ENCODE data around the gene GPR31.

GPR31 gene

GRCh38 chr6:167137081-167137480 is 20.7 kb downstream of the GPR31 start:
- DNase-seq: no peak

DNA sequence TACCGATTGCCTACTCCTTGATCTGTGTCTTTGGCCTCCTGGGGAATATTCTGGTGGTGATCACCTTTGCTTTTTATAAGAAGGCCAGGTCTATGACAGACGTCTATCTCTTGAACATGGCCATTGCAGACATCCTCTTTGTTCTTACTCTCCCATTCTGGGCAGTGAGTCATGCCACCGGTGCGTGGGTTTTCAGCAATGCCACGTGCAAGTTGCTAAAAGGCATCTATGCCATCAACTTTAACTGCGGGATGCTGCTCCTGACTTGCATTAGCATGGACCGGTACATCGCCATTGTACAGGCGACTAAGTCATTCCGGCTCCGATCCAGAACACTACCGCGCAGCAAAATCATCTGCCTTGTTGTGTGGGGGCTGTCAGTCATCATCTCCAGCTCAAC is 21.4 kb downstream of the GPR31 start:
- peak; percentile 20 for DNase-seq

DNA sequence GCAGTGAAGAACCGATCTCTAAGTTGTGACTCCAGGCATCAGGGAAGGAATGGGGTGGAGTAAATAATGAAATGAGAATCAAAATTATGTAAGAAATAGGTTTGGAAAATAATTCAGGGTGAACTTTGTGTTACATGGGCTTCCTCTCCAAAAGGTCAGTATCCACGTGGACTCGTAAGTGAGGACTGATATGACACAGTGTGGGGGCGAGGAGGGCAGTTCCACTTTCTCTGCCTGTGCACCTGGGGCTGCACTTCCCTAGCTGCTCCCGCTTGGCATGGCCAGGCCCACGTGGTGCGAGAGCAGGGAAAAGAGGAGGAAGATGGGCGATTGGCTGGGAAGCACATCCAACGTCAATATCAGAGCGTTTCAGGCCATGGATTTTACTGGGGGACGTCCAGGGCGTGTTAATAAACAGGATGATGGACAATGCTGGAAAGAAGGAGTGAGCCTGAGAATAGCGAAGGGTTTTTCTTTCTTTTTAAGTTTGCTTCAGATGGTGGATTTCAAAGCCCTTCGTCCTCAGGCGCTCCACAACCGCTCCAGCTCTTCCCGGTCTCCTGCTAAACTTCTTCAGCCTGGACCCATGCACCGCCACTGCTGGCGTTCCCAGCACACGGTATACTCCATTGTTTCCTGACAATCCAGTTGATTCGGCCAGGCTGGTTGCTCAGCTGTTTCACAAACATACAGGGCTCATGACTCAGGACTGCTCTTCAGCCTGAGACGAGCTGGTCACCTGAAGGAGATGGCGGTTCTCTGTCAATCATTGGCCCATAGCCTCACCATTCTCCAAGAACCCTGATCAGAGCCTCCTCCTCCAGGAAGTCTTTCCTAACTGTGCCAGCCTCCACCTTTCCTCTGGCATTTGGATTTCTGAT is 23.1 kb downstream of the GPR31 start:
- DNase-seq: no peak

GRCh38 chr6:167130712-167131684 is 26.8 kb downstream of the GPR31 start:
- peak; percentile 38 for DNase-seq

GRCh38 chr6:167130008-167130677 is 27.6 kb downstream of the GPR31 start:
- DNase-seq: no peak

- DNase-seq: no peak
Observed at GRCh38 chr6:167129562-167129961, 28.2 kb downstream of the GPR31 start.

DNA sequence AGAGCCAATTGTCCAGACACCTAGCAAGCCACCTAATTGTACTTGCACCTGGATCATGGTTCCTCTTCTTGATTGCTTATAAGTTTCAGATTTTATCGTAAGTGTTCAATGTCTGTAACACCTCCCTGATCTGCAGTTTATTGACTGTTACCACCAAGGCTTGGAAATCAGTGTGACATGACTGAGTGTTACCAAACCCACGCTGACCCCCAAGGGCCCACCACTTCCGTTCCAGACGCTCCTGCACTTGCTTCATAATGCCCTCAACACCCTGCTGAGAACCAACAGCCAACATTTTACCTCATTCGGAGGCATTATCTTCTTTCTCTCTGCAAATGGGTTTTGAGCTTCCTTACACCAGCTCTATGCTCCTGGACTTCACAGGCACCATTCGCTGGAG is 28.6 kb downstream of the GPR31 start:
- DNase-seq: no peak

- DNase-seq: no peak
Observed at GRCh38 chr6:167127785-167128531, 29.8 kb downstream of the GPR31 start.

DNA sequence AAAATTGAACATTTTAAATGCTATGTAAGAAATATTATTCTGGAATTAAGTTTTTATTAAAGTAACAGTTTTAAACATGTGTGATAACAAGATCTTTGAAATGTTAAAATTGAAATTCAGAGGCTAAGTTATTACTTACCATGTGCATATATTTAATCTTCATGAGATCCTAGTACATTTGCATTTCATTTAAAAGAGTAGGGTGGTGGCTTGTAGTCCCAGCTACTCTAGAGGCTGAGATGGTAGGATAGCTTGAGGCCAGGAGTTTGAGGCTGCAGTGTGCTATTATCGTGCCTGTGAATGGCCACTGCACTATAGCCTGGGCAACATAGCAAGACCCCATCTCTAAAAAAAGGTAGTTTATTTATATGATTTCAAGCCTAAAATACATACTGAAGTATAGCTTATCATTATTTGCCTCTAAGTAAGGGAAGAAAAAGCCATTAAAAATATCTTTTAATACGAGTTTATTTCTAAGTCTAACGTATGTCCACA is 31.9 kb downstream of the GPR31 start:
- no peak for DNase-seq

DNA sequence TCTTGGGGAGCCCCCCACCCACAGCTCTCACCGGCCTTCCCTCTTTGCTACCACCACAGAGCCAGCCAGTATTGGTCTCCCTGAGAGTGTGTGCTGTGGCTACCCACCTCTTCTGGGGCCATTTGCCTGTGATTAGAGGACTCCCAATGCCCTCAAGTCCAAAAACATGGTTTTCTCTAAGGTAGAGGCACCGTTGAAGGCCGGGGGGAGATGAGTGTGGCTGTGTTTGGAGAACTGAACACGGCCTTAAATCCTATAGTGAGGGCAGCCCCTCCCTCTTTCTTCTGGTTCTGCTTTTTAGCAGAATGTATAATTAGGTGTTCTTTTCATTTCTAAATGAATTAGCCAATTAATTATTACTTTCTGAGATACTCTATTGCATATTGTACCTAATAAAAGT is 32.4 kb downstream of the GPR31 start:
- DNase-seq: no peak

- no peak for DNase-seq
Observed at GRCh38 chr6:167124753-167125152, 33.0 kb downstream of the GPR31 start.

- no peak for DNase-seq
Observed at GRCh38 chr6:167122827-167123657, 34.7 kb downstream of the GPR31 start, which contains the start of gene CCR6. Gene CCR6 (plus strand): TSS chr6:167123096. CDS start chr6:167136135, 13,039 bp downstream.

- DNase-seq: no peak
Observed at GRCh38 chr6:167122041-167122826, 35.5 kb downstream of the GPR31 start.

DNA sequence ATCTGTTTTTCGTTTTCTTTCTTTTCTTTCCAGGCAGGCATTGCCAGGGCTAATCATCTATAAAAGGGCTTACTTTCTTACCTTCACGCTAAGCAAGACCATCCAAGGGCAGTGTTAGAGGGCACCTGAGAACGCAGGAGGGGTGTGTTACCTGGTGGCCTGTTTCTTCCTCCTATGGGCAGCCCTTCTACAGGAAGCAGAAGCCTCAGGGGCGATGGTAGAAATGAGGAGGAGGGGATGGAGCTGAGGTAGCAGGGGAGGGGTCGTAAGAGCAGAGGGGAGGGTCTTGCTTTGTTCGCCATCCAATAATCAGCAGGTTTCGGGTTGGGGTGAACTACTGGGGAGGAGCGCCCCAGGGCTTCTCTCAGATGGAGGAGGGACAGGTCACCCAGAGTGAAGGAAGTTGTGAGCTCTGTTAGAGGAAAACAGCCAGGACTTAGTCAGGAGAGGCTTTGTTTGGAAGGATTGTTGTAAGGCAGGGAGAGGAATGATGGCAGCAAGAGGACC is 36.4 kb downstream of the GPR31 start:
- DNase-seq: no peak

- DNase-seq: no peak
Observed at GRCh38 chr6:167120583-167120903, 37.2 kb downstream of the GPR31 start.

- DNase-seq: peak; percentile 78
Observed at GRCh38 chr6:167119670-167120582, 37.9 kb downstream of the GPR31 start.

DNA sequence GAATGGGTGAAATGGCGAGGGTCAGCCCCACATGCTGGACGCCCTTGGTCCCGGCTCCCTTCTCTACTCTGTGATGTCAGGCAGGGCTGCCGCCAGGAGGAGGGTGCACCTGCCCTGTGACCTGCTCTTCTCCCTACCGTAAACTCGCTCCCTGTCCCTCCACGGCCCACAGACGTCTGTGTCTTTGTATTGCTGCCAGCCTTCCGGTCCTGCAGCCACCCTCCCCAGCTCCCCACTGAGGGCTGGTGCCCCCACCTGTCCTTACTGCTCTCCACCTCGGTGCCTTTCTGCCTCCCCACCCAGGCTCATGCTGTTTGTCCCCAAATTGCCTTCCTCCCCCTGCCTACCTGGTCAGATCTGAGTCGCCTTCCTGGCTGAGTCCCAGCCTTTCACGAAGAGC is 38.9 kb downstream of the GPR31 start:
- no peak for DNase-seq

GRCh38 chr6:167118006-167118405 is 39.8 kb downstream of the GPR31 start:
- DNase-seq: no peak

- DNase-seq: no peak
Observed at GRCh38 chr6:167116838-167117228, 40.9 kb downstream of the GPR31 start.
